HG02623 (cell line): Measurements from ENCODE around the gene FAM83E.

Experiments used
- ATAC-seq: cut with Tn5 transposase; IDR thresholded peaks from one replicate; pipeline ENCODE4 v1.9.1; 2021; ENCODE audit warnings: moderate library complexity; ENCODE audit not compliant: unreplicated experiment

The FAM83E gene

GRCh38 chr19:48629297-48629598, 14.4 kb upstream of the FAM83E start:
- no peak for ATAC-seq

DNA sequence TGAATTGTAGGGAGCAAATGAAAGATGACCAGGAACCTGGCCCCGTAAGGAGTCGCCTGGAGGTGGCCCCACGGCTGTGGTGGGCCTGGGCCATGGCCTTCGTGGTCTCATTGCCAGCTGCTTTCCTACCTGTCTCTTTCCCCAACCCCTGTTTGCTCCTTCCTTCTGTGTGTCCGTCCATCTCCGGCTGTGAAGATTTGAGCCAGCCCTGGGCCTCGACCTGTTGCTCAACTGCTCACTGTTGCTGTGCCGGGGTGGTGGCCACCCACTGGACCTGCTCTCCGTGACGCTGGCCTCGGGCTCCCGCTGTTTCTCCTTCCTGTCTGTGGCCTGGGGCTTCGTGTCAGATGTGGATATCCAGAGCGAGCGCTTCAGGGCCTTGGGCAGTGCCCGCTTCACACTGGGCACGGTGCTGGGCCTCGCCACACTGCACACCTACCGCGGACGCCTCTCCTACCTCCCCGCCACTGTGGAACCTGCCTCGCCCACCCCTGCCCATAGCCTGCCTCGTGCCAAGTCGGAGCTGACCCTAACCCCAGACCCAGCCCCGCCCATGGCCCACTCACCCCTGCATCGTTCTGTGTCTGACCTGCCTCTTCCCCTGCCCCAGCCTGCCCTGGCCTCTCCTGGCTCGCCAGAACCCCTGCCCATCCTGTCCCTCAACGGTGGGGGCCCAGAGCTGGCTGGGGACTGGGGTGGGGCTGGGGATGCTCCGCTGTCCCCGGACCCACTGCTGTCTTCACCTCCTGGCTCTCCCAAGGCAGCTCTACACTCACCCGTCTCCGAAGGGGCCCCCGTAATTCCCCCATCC, 13.8 kb upstream of the FAM83E start:
- ATAC-seq, result no peak

GRCh38 chr19:48627865-48628314, 13.0 kb upstream of the FAM83E start:
- ATAC-seq, result no peak

- ATAC-seq, result no peak
Measured at GRCh38 chr19:48627201-48627864, 12.5 kb upstream of the FAM83E start.

GRCh38 chr19:48625891-48626327, 11.0 kb upstream of the FAM83E start:
- no peak for ATAC-seq

DNA sequence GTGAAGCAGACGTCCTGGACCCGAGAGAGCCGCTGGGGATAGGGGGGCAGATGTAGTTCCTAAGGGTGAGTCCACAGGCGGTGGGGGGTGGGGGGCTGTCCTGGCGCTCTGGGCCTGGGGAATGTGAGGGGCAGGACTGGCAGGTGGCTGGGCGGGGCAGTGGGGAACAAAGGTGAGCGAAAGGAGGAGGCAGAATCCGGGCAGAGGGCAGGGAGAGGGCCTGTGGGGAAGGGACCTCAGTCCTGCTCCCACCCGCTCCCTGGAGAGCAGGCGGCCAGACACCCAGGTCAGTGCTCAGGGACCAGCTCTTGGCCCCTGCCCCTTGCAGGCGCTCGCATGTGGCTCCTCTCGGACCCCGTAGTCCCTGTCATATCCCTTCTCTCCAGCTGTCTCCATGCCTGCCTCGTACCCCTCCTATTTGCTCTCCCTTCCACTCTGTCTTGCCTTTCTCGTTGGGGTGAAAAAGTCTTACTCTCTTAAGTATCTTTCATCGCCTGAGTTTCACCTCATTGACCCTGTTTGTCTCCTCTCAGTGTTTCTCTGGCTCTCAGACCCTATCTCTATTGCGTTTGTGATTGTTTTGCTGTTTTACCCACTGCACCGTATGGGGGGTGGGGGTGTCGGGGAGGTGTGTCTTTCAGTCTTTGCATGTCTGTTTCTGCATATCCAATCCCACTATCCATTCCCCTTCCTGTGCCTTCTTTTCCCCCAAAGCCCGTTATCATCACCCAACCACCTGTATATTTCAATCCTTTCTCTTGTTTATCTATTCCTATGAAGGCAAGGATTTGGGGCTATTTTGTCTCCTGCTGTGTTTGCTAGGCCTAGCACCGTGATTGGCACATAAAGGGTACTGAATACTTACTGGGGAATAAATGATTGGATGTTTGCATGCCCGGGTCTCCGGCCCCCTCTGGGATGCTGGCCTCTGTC, 10.2 kb upstream of the FAM83E start:
- no peak for ATAC-seq

GRCh38 chr19:48624067-48624594, 9.3 kb upstream of the FAM83E start:
- peak; percentile 61 for ATAC-seq

DNA sequence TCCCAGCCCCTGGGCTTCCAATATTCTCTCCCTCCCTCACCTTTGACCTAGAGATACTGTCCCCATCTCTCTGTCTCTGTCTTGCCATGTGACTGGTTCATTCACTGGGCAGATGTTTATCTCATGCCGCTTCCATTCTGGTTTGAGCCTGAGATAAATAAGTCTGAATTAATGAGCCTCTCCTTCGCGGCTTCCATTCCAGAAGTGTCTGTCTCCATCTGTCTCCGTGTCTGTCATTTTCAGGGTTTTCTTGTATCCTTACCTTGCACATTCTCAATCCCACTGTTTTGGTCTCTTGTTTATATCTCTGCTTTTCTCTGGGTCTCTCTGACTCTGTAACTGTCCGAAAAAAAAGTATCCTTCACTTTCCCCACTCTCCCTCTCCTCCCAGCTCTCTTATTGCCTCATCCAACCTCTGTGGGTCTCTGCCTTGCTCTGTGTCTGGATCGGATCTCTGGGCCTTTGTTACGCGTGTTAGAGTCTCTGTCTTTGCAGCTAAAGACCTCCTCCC, 8.7 kb upstream of the FAM83E start:
- no peak for ATAC-seq

- no peak for ATAC-seq
Measured at GRCh38 chr19:48619692-48620585, 5.1 kb upstream of the FAM83E start.

GRCh38 chr19:48618916-48619691, 4.2 kb upstream of the FAM83E start, which contains the start of the genes RPL18 and SPHK2:
RPL18 (minus strand) TSS chr19:48619178; CDS start chr19:48619143, 35 bp downstream.
SPHK2 (plus strand) TSS chr19:48619506; CDS start chr19:48620515, 1,009 bp downstream.
- ATAC-seq, result peak; percentile 83

GRCh38 chr19:48618278-48618915, 3.5 kb upstream of the FAM83E start:
- ATAC-seq, result no peak

DNA sequence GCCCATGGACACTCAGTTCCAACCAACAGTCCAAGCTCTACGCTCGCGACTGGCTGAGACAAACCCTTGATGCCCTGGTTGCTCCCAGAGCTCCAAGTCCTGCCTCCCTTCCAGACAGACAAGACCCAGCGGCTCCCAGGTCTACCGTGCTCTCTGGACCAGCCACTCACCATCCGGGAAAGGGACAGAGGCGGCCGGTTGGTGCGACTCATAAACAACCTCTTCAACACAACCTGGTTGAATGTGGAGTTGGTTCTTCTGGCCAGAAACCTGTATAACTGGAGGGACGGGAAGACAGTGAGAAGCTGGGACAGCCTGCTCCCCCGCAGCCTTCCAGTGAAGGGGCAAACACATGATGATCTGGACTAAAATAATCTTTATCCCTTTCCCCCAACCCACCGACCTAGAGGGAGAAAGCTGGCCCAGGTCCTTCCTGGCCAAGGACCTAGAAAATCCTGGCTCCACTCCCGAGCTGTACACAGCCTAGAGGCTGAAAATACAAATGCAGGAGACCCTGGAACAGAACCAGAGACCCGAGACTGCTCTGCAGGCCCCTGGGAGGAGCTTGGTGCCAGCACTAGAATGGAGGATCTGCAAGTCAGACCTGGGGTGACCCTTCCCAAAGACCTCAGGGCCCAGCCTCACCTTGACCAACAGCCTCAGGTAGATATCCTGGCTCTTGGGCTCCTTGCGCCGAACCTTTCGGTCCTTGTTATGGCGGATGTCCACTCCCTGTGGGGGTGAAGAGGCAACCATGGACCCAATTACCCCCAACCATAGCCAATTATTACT, 2.5 kb upstream of the FAM83E start:
- ATAC-seq, result no peak

- ATAC-seq, result no peak
Measured at GRCh38 chr19:48616491-48617056, 1.7 kb upstream of the FAM83E start.

DNA sequence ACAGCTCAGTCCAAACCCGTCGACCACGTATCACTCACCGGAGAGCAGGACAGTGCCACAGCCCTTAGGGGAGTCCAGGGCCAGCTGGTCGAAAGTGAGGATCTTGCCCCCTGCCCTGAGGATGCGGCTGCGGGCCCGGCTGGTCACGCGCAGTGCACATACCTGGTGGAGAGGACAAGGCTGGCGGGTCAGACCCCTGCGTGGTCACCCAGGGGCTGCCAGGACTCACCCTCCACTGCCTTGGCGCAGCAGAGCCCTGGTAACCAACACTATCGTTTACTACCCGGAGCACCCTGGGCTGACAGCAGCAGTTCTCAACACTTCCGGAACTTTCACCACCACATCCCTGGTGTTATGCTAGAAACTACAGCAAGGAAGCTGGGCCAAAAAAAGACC, 1.2 kb upstream of the FAM83E start:
- ATAC-seq, result no peak

- no peak for ATAC-seq
Measured at GRCh38 chr19:48615231-48616040, 560 bp upstream of the FAM83E start.

- no peak for ATAC-seq
Measured at GRCh38 chr19:48613852-48614435, 932 bp downstream of the FAM83E start.
